H1 (cell line): Measurements from ENCODE around the gene RBBP5. TPM values are rescaled to one million over a fixed set of nuclear protein-coding genes. Genes with fewer than 3 reads are reported as not detected.

Experiments
- CTCF ChIA-PET: fragments of 300-600 bp; sonication (Branson Sonifier 250); formaldehyde crosslinking; loops from one replicate; lab custom pipeline; 2021; ENCODE audit not compliant: partially characterized antibody; lab: Charles Lee
- POLR2A ChIA-PET: fragments of 300-600 bp; sonication (Branson Sonifier 250); formaldehyde crosslinking; loops from one replicate; lab custom pipeline; 2021; ENCODE audit warnings: inconsistent platforms; ENCODE audit not compliant: partially characterized antibody; lab: Charles Lee
- DNase-seq, 2 experiments: peaks; one replicate each; pipeline versions ENCODE4 v3.0.0 to v3.0.0-alpha.2; 2010 to 2022; ENCODE audit warnings: low spot score in 2 of 2, low read depth in 1 of 2, mixed read lengths in 1 of 2
- FAIRE-seq: peaks from 2 replicates; lab custom pipeline; 2011; peaks lifted over from hg19 to GRCh38; lab: Jason Lieb, UNC
- H2AFZ ChIP-seq: 2 replicates; pipeline ENCODE4 v1.8.1; 2012; ENCODE audit warnings: low read length, inconsistent platforms
- H2AK5ac ChIP-seq: 2 replicates; pipeline ENCODE4 v1.6.1; 2013; ENCODE audit warnings: low read depth, low read length
- H2BK120ac ChIP-seq: replicated peaks from 2 replicates; pipeline ENCODE3; 2013; ENCODE audit warnings: low read depth, low read length, inconsistent platforms
- H2BK12ac ChIP-seq: 2 replicates; pipeline ENCODE4 v1.6.1; 2013; ENCODE audit warnings: low read depth, low read length
- H2BK15ac ChIP-seq: 2 replicates; pipeline ENCODE4 v1.6.1; 2013; ENCODE audit warnings: low read length
- H2BK20ac ChIP-seq: 2 replicates; pipeline ENCODE4 v1.6.1; 2013; ENCODE audit warnings: low read length
- H2BK5ac ChIP-seq: 2 replicates; pipeline ENCODE4 v1.6.1; 2013; ENCODE audit warnings: low read depth, low read length
- H3K14ac ChIP-seq: 2 replicates; pipeline ENCODE4 v1.6.1; 2013; ENCODE audit warnings: inconsistent platforms; ENCODE audit not compliant: insufficient read length
- H3K18ac ChIP-seq: 2 replicates; pipeline ENCODE4 v1.6.1; 2013; ENCODE audit warnings: low read length; ENCODE audit errors: extremely low read depth
- H3K23ac ChIP-seq: 2 replicates; pipeline ENCODE4 v1.6.1; 2013; ENCODE audit warnings: inconsistent platforms; ENCODE audit not compliant: insufficient read length
- H3K23me2 ChIP-seq: 2 replicates; pipeline ENCODE4 v1.6.1; 2013; ENCODE audit warnings: low read depth, low read length
- H3K27ac ChIP-seq: 2 replicates; pipeline ENCODE4 v1.6.1; 2011; ENCODE audit warnings: low read depth, low read length, inconsistent platforms
- H3K27me3 ChIP-seq, 4 experiments: replicated peaks in 1 of 4; 1 replicate in 1 of 4; 2 replicates in 3 of 4; pipeline versions ENCODE4 v1.6.1 to v1.8.1; 2011 to 2013; ENCODE audit warnings: low read length in 3 of 4, mild to moderate bottlenecking in 3 of 4, inconsistent platforms in 2 of 4, mixed read lengths in 2 of 4, moderate library complexity in 1 of 4; ENCODE audit not compliant: control insufficient read depth in 3 of 4, insufficient read depth in 3 of 4; ENCODE audit errors: extremely low read depth in 1 of 4
- H3K36me3 ChIP-seq, 4 experiments: 2 replicates each; pipeline versions ENCODE4 v1.6.1 to v1.8.1; 2011 to 2013; ENCODE audit warnings: mild to moderate bottlenecking in 4 of 4, low read length in 3 of 4, moderate library complexity in 2 of 4, control low read depth in 1 of 4, inconsistent platforms in 1 of 4; ENCODE audit not compliant: insufficient read depth in 4 of 4, control insufficient read depth in 2 of 4
- H3K4ac ChIP-seq: replicated peaks from 2 replicates; pipeline ENCODE3; 2013; ENCODE audit warnings: low read length, low read depth, mixed read lengths, inconsistent platforms; ENCODE audit not compliant: insufficient read length
- H3K4me1 ChIP-seq, 4 experiments: replicated peaks in 1 of 4; 1 replicate in 1 of 4; 2 replicates in 3 of 4; pipeline versions ENCODE4 v1.6.1 to v1.8.1; 2011 to 2013; ENCODE audit warnings: low read length in 3 of 4, inconsistent platforms in 2 of 4, mixed read lengths in 1 of 4; ENCODE audit not compliant: insufficient read depth in 4 of 4, control insufficient read depth in 3 of 4
- H3K4me2 ChIP-seq, 2 experiments: 2 replicates each; pipeline versions ENCODE4 v1.6.1 to v1.8.1; 2011 to 2013; ENCODE audit warnings: low read depth in 2 of 2, low read length in 2 of 2, control low read depth in 1 of 2, inconsistent platforms in 1 of 2, mild to moderate bottlenecking in 1 of 2; ENCODE audit not compliant: insufficient read depth in 1 of 2
- H3K4me3 ChIP-seq, 4 experiments: fragments of 200-600, 300-600 bp in 1 of 4; sonication (generic), shearing (Covaris generic), sonication (Bioruptor Twin) in 1 of 4; 2 replicates each; pipeline versions ENCODE4 v1.5.1 to v1.8.1; 2011 to 2016; ENCODE audit warnings: low read length in 4 of 4, low read depth in 3 of 4, control low read depth in 2 of 4, inconsistent platforms in 2 of 4, mild to moderate bottlenecking in 2 of 4, mixed read lengths in 1 of 4, moderate library complexity in 1 of 4; ENCODE audit not compliant: insufficient read depth in 2 of 4; ENCODE audit errors: extremely low read depth in 1 of 4
- H3K56ac ChIP-seq: replicated peaks from 2 replicates; pipeline ENCODE3; 2013; ENCODE audit warnings: low read depth, mild to moderate bottlenecking, mixed read lengths, low read length, inconsistent platforms; ENCODE audit not compliant: insufficient read length
- H3K79me1 ChIP-seq: 2 replicates; pipeline ENCODE4 v1.6.1; 2013; ENCODE audit warnings: low read depth, low read length, control low read depth
- H3K79me2 ChIP-seq, 2 experiments: 2 replicates each; pipeline versions ENCODE4 v1.6.1 to v1.8.1; 2012 to 2013; ENCODE audit warnings: low read length in 2 of 2, mild to moderate bottlenecking in 2 of 2, inconsistent platforms in 1 of 2; ENCODE audit not compliant: insufficient read depth in 2 of 2, control insufficient read depth in 1 of 2
- H3K9ac ChIP-seq, 4 experiments: replicated peaks in 1 of 4; 1 replicate in 1 of 4; 2 replicates in 3 of 4; pipeline versions ENCODE4 v1.6.1 to v1.8.1; 2011 to 2013; ENCODE audit warnings: low read depth in 3 of 4, low read length in 3 of 4, control low read depth in 2 of 4, mild to moderate bottlenecking in 2 of 4, moderate library complexity in 2 of 4, inconsistent platforms in 1 of 4; ENCODE audit errors: extremely low read depth in 1 of 4
- H3K9me3 ChIP-seq, 2 experiments: 2 replicates each; pipeline versions ENCODE4 v1.6.1 to v1.8.1; 2012 to 2013; ENCODE audit warnings: mild to moderate bottlenecking in 2 of 2, moderate library complexity in 2 of 2, control low read depth in 1 of 2, inconsistent platforms in 1 of 2, low read depth in 1 of 2, low read length in 1 of 2, mixed read lengths in 1 of 2; ENCODE audit not compliant: insufficient read depth in 2 of 2
- H4K20me1 ChIP-seq, 2 experiments: replicated peaks in 1 of 2; 2 replicates each; pipeline versions ENCODE3 to v1.8.1; 2011 to 2013; ENCODE audit warnings: inconsistent platforms in 2 of 2, low read length in 2 of 2, mild to moderate bottlenecking in 1 of 2; ENCODE audit not compliant: insufficient read depth in 2 of 2, control insufficient read depth in 1 of 2
- H4K5ac ChIP-seq: 2 replicates; pipeline ENCODE4 v1.6.1; 2013; ENCODE audit warnings: low read length, low read depth, mixed read lengths, inconsistent platforms; ENCODE audit not compliant: insufficient read length
- H4K8ac ChIP-seq: 2 replicates; pipeline ENCODE4 v1.8.0; 2013; ENCODE audit warnings: mild to moderate bottlenecking, moderate library complexity, low read length, inconsistent platforms; ENCODE audit not compliant: insufficient read depth; ENCODE audit errors: extremely low read depth
- H4K91ac ChIP-seq: replicated peaks from 2 replicates; pipeline ENCODE3; 2013; ENCODE audit warnings: low read length, mixed read lengths, inconsistent platforms; ENCODE audit not compliant: insufficient read length
- FOSL1 ChIP-seq: IDR thresholded peaks from 2 replicates; pipeline ENCODE4 v1.6.1; 2011; ENCODE audit warnings: mild to moderate bottlenecking, low read depth, low read length, moderate library complexity; ENCODE audit not compliant: insufficient read depth
- KDM5A ChIP-seq: fragments of 200-600 bp; IDR thresholded peaks from 2 replicates; pipeline ENCODE4 v1.7.1; 2012; ENCODE audit warnings: mild to moderate bottlenecking, low read length, inconsistent platforms, mixed read lengths
- PHF8 ChIP-seq: fragments of 200-600 bp; sonication (generic); conservative IDR thresholded peaks from 2 replicates; pipeline ENCODE4 v1.7.1; 2012; ENCODE audit warnings: low read depth, mild to moderate bottlenecking, inconsistent platforms, low read length, moderate library complexity
- TAF7 ChIP-seq: optimal IDR thresholded peaks from 2 replicates; pipeline ENCODE3; 2011; ENCODE audit warnings: low read depth, mild to moderate bottlenecking, inconsistent platforms, low read length, moderate library complexity, borderline replicate concordance
- TEAD4 ChIP-seq: IDR thresholded peaks from 2 replicates; pipeline ENCODE4 v1.6.1; 2012; ENCODE audit warnings: low read depth, low read length, inconsistent platforms, mixed read lengths
- ZNF274 ChIP-seq: IDR thresholded peaks from 2 replicates; pipeline ENCODE4 v1.7.0; 2012; ENCODE audit warnings: low read length, borderline replicate concordance; ENCODE audit errors: extremely low read depth
- WGBS, 2 experiments: shearing (Covaris generic) in 1 of 2; methylation state at CpG; one replicate each; pipeline versions ENCODE4 v1.1.6 to v1.1.7; 2013 to 2015; ENCODE audit warnings: low lambda C conversion rate in 2 of 2, mixed read lengths in 2 of 2, inconsistent platforms in 1 of 2, low coverage in 1 of 2, missing lambda C conversion rate in 1 of 2; ENCODE audit not compliant: insufficient replicate concordance in 2 of 2, insufficient coverage in 1 of 2, insufficient read length in 1 of 2; ENCODE audit errors: extremely low coverage in 1 of 2, missing lambda C conversion rate in 1 of 2; 5-methylcytosine and 5-hydroxymethylcytosine counted together
- polyA plus RNA-seq, 7 experiments: library from polyadenylated mRNA; depleted of rRNA in 3 of 7; stranded (reverse) in 5 of 7; unstranded in 2 of 7; fragments of >200 nt in 5 of 7; fragments of 200-250 nt in 2 of 7; gene quantifications; 1 replicate in 5 of 7; 2 replicates in 1 of 7; 4 replicates in 1 of 7; pipeline versions ENCODE4 v1.2.1 to v1.2.3, GENCODE V29; 2011 to 2013; ENCODE audit warnings: missing spikeins in 2 of 7, mixed read lengths in 2 of 7
- total RNA-seq: library from RNA; stranded (reverse); fragmentation: NEBNext Ultra II Directional; extraction: Animal tissue kit (Norgen Biotek cat#: 25700); gene quantifications from 2 replicates; pipeline ENCODE4 v1.2.1, GENCODE V29; 2021

Gene RBBP5
- total and polyA plus RNA-seq, 2 of the 8 experiments (the other 6 are each of a cell fraction or from before 2014, with no cell fraction given), result 6.7 to 21.5 TPM

- no peak overlapping the region for H3K9ac ChIP-seq
- H3K56ac ChIP-seq, result no peak overlapping the region
- H3K18ac ChIP-seq, result no peak overlapping the region
- no peak overlapping the region for H3K4me3 ChIP-seq
- H3K4me1 ChIP-seq, result no peaks in the 10 kb centered on the region; a peak in 1 of 7 replicates
- no peak for FAIRE-seq
- no peak overlapping the region for H2AFZ ChIP-seq
- no peak overlapping the region for H4K5ac ChIP-seq
- H3K79me1 ChIP-seq, result no peaks in the 10 kb centered on the region; the same call in 1 of the 2 replicates
- CTCF ChIA-PET, result interaction anchor here (0.6 to 3.2 kb wide), 15 partner anchors 10 to 156 kb away, joined by 3 to 16 read pairs (median 4); partner anchors contain the start of gene RBBP5
- H3K27me3 ChIP-seq, result no peaks in the 10 kb centered on the region
- H3K4ac ChIP-seq, result no peak overlapping the region
- no peak overlapping the region for H2BK20ac ChIP-seq
- H3K27ac ChIP-seq, result no peak overlapping the region
- no peak overlapping the region for H3K4me2 ChIP-seq
- H2BK15ac ChIP-seq, result no peak overlapping the region
- no peak for DNase-seq
- no peak overlapping the region for H4K8ac ChIP-seq
- no peak overlapping the region for H3K23ac ChIP-seq
- H2BK120ac ChIP-seq, result no peak overlapping the region
- POLR2A ChIA-PET, result interaction anchor here (3.3 kb wide), 1 partner anchor 12 kb away, joined by 21 read pairs; the partner anchor contains the start of gene RBBP5
- no peak overlapping the region for H4K91ac ChIP-seq
- H3K23me2 ChIP-seq, result no peaks in the 10 kb centered on the region
- H2BK5ac ChIP-seq, result no peak overlapping the region
- no peak overlapping the region for H3K14ac ChIP-seq
- TF ChIP-seq PHF8, result no peak
- no peak for TF ChIP-seq TAF7
- no peak for TF ChIP-seq FOSL1
- no peak for TF ChIP-seq ZNF274
- TF ChIP-seq TEAD4, result no peak
- TF ChIP-seq KDM5A, result no peak
- no peak overlapping the region for H2AK5ac ChIP-seq
- no peaks in the 10 kb centered on the region for H3K9me3 ChIP-seq
- 69% methylated on average over 1 of the region's 1 CpG; no CpG with 5 or more reads in 1 of the 2 experiments for WGBS, 2 experiments
- H3K36me3 ChIP-seq, result peaks cover 0 to 31% (median 17%) of the 10 kb centered on the region in 4 experiments; a peak in 6 of 8 replicates
- H3K79me2 ChIP-seq, result 0 out of 4 replicates have a peak, but pooled peaks cover 2% of the 10 kb centered on the region in 2 experiments
- H4K20me1 ChIP-seq, result peaks cover 0 to 1% of the 10 kb centered on the region in 2 experiments
- H2BK12ac ChIP-seq, result no peak overlapping the region
Observed at GRCh38 chr1:205109269-205109668, 12.5 kb downstream of the RBBP5 start.
